Jurkat, Clone E6-1 (cell line): ENCODE data around the gene TMEM200A.

Experiments used
- DNase-seq: peaks from one replicate; pipeline ENCODE4 v3.0.0-alpha.2; 2011; ENCODE audit warnings: low read depth, low spot score
- H3K4me3 ChIP-seq: 2 replicates; pipeline ENCODE4 v1.5.1; 2011; ENCODE audit warnings: mild to moderate bottlenecking, low read length, control low read depth, moderate library complexity

The TMEM200A gene

GRCh38 chr6:130466748-130467061 is 100.9 kb downstream of the TMEM200A start:
- H3K4me3 ChIP-seq: no peak overlapping the region
- DNase-seq: no peak

- no peak for DNase-seq
- H3K4me3 ChIP-seq: no peak overlapping the region
Observed at GRCh38 chr6:130467146-130468050, 101.6 kb downstream of the TMEM200A start.

GRCh38 chr6:130470766-130471165 is 104.9 kb downstream of the TMEM200A start:
- DNase-seq: no peak
- no peak overlapping the region for H3K4me3 ChIP-seq

- DNase-seq: no peak
- H3K4me3 ChIP-seq: no peak overlapping the region
Observed at GRCh38 chr6:130473886-130474285, 108.1 kb downstream of the TMEM200A start.

GRCh38 chr6:130482645-130483390 is 117.0 kb downstream of the TMEM200A start:
- DNase-seq: peak; percentile 37
- H3K4me3 ChIP-seq: no peak overlapping the region

GRCh38 chr6:130485870-130486269 is 120.1 kb downstream of the TMEM200A start:
- H3K4me3 ChIP-seq: no peak overlapping the region
- DNase-seq: no peak

- no peak for DNase-seq
- H3K4me3 ChIP-seq: no peak overlapping the region
Observed at GRCh38 chr6:130486417-130486816, 120.6 kb downstream of the TMEM200A start.

GRCh38 chr6:130489514-130489913 is 123.7 kb downstream of the TMEM200A start:
- no peak overlapping the region for H3K4me3 ChIP-seq
- no peak for DNase-seq
